HepG2 (cell line): ENCODE data around the gene RECQL5. TPM values are rescaled to one million over a fixed set of nuclear protein-coding genes. Genes with fewer than 3 reads are reported as not detected.
A peak's percentile ranks its signal among the peaks of the same experiment; 100 is the strongest.

Experiments
- ATAC-seq: fragments of 200-7000 bp; cut with Tn5 transposase; 3 replicates; pipeline ENCODE4 v1.9.1; 2020; ENCODE audit warnings: mild to moderate bottlenecking, moderate library complexity
- BruUV-seq: library from RNA; stranded (reverse); fragments of 400-500 nt; replicated peaks from 2 replicates; lab custom pipeline; 2021; lab: Mats Ljungman, UMichigan
- CTCF ChIA-PET: fragments of 300-600 bp; formaldehyde crosslinking; extraction: SDS; loops from one replicate; lab custom pipeline; 2021; ENCODE audit warnings: low total read pairs, inconsistent platforms, low intra/inter-chr PET ratio; lab: Yijun Ruan, JAX
- POLR2A ChIA-PET: fragments of 350-600 bp; sonication (Branson Sonifier 250); formaldehyde crosslinking; loops from one replicate; lab custom pipeline; 2020; ENCODE audit warnings: antibody characterized with exemption, inconsistent platforms; lab: Yijun Ruan, JAX
- DNase-seq: peaks from one replicate; pipeline ENCODE4 v3.0.0-alpha.2; 2015; ENCODE audit warnings: low spot score
- FAIRE-seq: peaks from 3 replicates; lab custom pipeline; 2011; peaks lifted over from hg19 to GRCh38; lab: Jason Lieb, UNC
- H2AFZ ChIP-seq: one replicate; pipeline ENCODE4 v1.6.1; 2011; ENCODE audit warnings: low read length, inconsistent platforms
- H3K27ac ChIP-seq: fragments of 300-600 bp; 3 replicates; pipeline ENCODE4 v1.8.0; 2011; ENCODE audit warnings: mixed run types, mild to moderate bottlenecking, mixed read lengths, low read length, inconsistent platforms; ENCODE audit not compliant: insufficient read depth; ENCODE audit errors: extremely low read length
- H3K27me3 ChIP-seq, 2 experiments: fragments of 200-600 bp in 1 of 2; 2 replicates in 1 of 2; 3 replicates in 1 of 2; pipeline versions ENCODE4 v1.6.0 to v1.8.0; 2011; ENCODE audit warnings: low read length in 2 of 2, mild to moderate bottlenecking in 2 of 2, moderate library complexity in 2 of 2, inconsistent platforms in 1 of 2; ENCODE audit not compliant: insufficient read depth in 2 of 2, control insufficient read depth in 1 of 2
- H3K36me3 ChIP-seq, 2 experiments: fragments of 200-600 bp in 1 of 2; replicated peaks in 1 of 2; 2 replicates in 1 of 2; 3 replicates in 1 of 2; pipeline versions ENCODE4 v1.5.1 to v1.8.0; 2011; ENCODE audit warnings: low read length in 2 of 2, inconsistent platforms in 1 of 2; ENCODE audit not compliant: insufficient read depth in 2 of 2, control insufficient read depth in 1 of 2
- H3K4me1 ChIP-seq: 2 replicates; pipeline ENCODE4 v1.5.1; 2012; ENCODE audit warnings: low read length, inconsistent platforms; ENCODE audit not compliant: insufficient read depth
- H3K4me2 ChIP-seq: 2 replicates; pipeline ENCODE4 v1.6.0; 2011; ENCODE audit warnings: low read depth, low read length, inconsistent platforms
- H3K4me3 ChIP-seq, 3 experiments: fragments of 200-600 bp in 1 of 3; sonication (generic), shearing (Covaris generic) in 1 of 3; replicated peaks in 1 of 3; 2 replicates each; pipeline ENCODE4 v1.5.1; 2011 to 2016; ENCODE audit warnings: low read length in 3 of 3, inconsistent platforms in 2 of 3, low read depth in 2 of 3, mild to moderate bottlenecking in 2 of 3, control low read depth in 1 of 3, mixed read lengths in 1 of 3; ENCODE audit not compliant: insufficient read depth in 1 of 3
- H3K79me2 ChIP-seq: one replicate; pipeline ENCODE4 v1.6.1; 2011; ENCODE audit warnings: low read length, inconsistent platforms; ENCODE audit not compliant: insufficient read depth
- H3K9ac ChIP-seq: 2 replicates; pipeline ENCODE4 v1.6.0; 2011; ENCODE audit warnings: mild to moderate bottlenecking, low read depth, low read length, inconsistent platforms; ENCODE audit not compliant: insufficient read depth
- H3K9me3 ChIP-seq: 2 replicates; pipeline ENCODE4 v1.5.1; 2012; ENCODE audit warnings: mild to moderate bottlenecking, low read length
- H4K20me1 ChIP-seq: 2 replicates; pipeline ENCODE4 v1.6.0; 2011; ENCODE audit warnings: inconsistent platforms, mild to moderate bottlenecking, low read length, moderate library complexity; ENCODE audit not compliant: insufficient read depth
- AGO1 ChIP-seq: fragments of 200-400 bp; formaldehyde crosslinking; IDR thresholded peaks from 2 replicates; pipeline ENCODE4 v1.6.1; 2017; ENCODE audit warnings: mild to moderate bottlenecking, low read depth, low read length, moderate library complexity; ENCODE audit not compliant: poor library complexity, severe bottlenecking
- BHLHE40 ChIP-seq: IDR thresholded peaks from 2 replicates; pipeline ENCODE4 v1.6.1; 2011; ENCODE audit warnings: low read length, improper control_type of control experiment
- HNRNPLL ChIP-seq: fragments of 200-400 bp; formaldehyde crosslinking; IDR thresholded peaks from 2 replicates; pipeline ENCODE4 v1.6.1; 2017; ENCODE audit warnings: mild to moderate bottlenecking, low read depth, low read length; ENCODE audit not compliant: poor library complexity, severe bottlenecking
- MBNL3 ChIP-seq: fragments of 250-450 bp; sonication (Bioruptor Pico); conservative IDR thresholded peaks from 2 replicates; pipeline ENCODE4 v1.8.0; 2022; ENCODE audit warnings: mild to moderate bottlenecking, inconsistent platforms
- NRL ChIP-seq: sonication (generic); formaldehyde crosslinking; IDR thresholded peaks from 2 replicates; pipeline ENCODE4 v1.5.0; 2020; ENCODE audit warnings: missing genetic modification reagents, mild to moderate bottlenecking, moderate library complexity, borderline replicate concordance
- PAXIP1 ChIP-seq: sonication (generic); formaldehyde crosslinking; conservative IDR thresholded peaks from 2 replicates; pipeline ENCODE4 v1.4.0; 2020; ENCODE audit warnings: mild to moderate bottlenecking, missing genetic modification reagents, moderate library complexity
- PHF21A ChIP-seq: sonication (generic); formaldehyde crosslinking; IDR thresholded peaks from 2 replicates; pipeline ENCODE4 v1.5.0; 2020; ENCODE audit warnings: mild to moderate bottlenecking, missing genetic modification reagents
- ZBTB20 ChIP-seq: sonication (generic); formaldehyde crosslinking; IDR thresholded peaks from 2 replicates; pipeline ENCODE4 v1.8.1; 2023; ENCODE audit warnings: missing genetic modification reagents, low read depth, mild to moderate bottlenecking, borderline replicate concordance
- ZFX ChIP-seq: sonication (generic); formaldehyde crosslinking; IDR thresholded peaks from 2 replicates; pipeline ENCODE4 v1.4.0; 2020; ENCODE audit warnings: mild to moderate bottlenecking, low read depth, missing genetic modification reagents, moderate library complexity
- ZNF776 ChIP-seq: sonication (generic); formaldehyde crosslinking; IDR thresholded peaks from 2 replicates; pipeline ENCODE4 v1.4.0; 2020; ENCODE audit warnings: mild to moderate bottlenecking, missing genetic modification reagents
- WGBS: methylation state at CpG from one replicate; pipeline ENCODE4 v1.1.6; 2017; ENCODE audit warnings: low lambda C conversion rate; 5-methylcytosine and 5-hydroxymethylcytosine counted together
- in situ Hi-C: cut with HindIII; loops from 2 replicates; pipeline ENCODE4 v1.10.0; 2017; ENCODE audit warnings: low pct_unique_long_range_greater_than_20kb; ENCODE audit not compliant: extremely low pct_ligation_motif_present
- intact Hi-C: fragments of 100-400 bp; cut with micrococcal nuclease; formaldehyde crosslinking; loops from one replicate; pipeline ENCODE4 v1.10.0; 2022; ENCODE audit not compliant: unreplicated experiment
- polyA plus RNA-seq, 8 experiments: library from polyadenylated mRNA; depleted of rRNA in 3 of 8; stranded (reverse) in 7 of 8; unstranded in 1 of 8; fragments of >200 nt; fragmentation: Illumina TruSeq in 4 of 8; extraction: Trizol in 4 of 8; gene quantifications; 2 replicates each; pipeline versions ENCODE4 v1.2.1 to v1.2.3, GENCODE V29; 2011 to 2016; ENCODE audit warnings: low read depth in 4 of 8, missing spikeins in 1 of 8, mixed read lengths in 1 of 8; ENCODE audit not compliant: insufficient read depth in 1 of 8
- total RNA-seq, 5 experiments: library from RNA; depleted of rRNA; stranded (reverse); fragments of >200 nt; fragmentation: Illumina TruSeq; extraction: Trizol; gene quantifications; 2 replicates each; pipeline ENCODE4 v1.2.3, GENCODE V29; 2016; ENCODE audit warnings: low read depth in 1 of 5
- TF ChIP-seq, protein P1 (sequence below): sonication (generic); formaldehyde crosslinking; IDR thresholded peaks from 2 replicates; pipeline ENCODE4 v1.5.0; 2020; ENCODE audit warnings: mild to moderate bottlenecking, missing genetic modification reagents, borderline replicate concordance
- TF ChIP-seq, protein P2 (sequence below): sonication (generic); formaldehyde crosslinking; IDR thresholded peaks from 2 replicates; pipeline ENCODE4 v1.4.0; 2020; ENCODE audit warnings: missing genetic modification reagents, low read depth, mild to moderate bottlenecking, borderline replicate concordance

RECQL5 gene
- total and polyA plus RNA-seq, 2 of the 13 experiments (the other 11 are each of a cell fraction or from before 2014, with no cell fraction given), result 27.7 to 32.0 TPM

- in situ Hi-C loops, result loop anchor here (10.0 kb wide), 1 partner anchor 144 kb away; no protein-coding TSS in a partner anchor
- no peaks in the 10 kb centered on the region for H4K20me1 ChIP-seq
- H3K9me3 ChIP-seq, result no peaks in the 10 kb centered on the region
- peak overlapping the region; percentile 46 to 73 (median 46) for H3K4me3 ChIP-seq
- H3K27ac ChIP-seq, result no peak overlapping the region
- ATAC-seq (peak; percentile 60), FAIRE-seq (no peak), DNase-seq (peak; percentile 56)
- 2% methylated on average over 21 of the region's 25 CpGs for WGBS
- no peak overlapping the region for H2AFZ ChIP-seq
- no peaks in the 10 kb centered on the region for H3K36me3 ChIP-seq
- intact Hi-C loops, result loop anchor here (5.0 kb wide), 1 partner anchor 142 kb away; no protein-coding TSS in a partner anchor
- ChIA-PET POLR2A (interaction anchor here (0.6 to 3.3 kb wide), 16 partner anchors 8 to 170 kb away, joined by 3 to 40 read pairs (median 6); partner anchors contain the start of genes SMIM5, TMEM94 and TSEN54), CTCF (interaction anchor here (1.5 kb wide), 1 partner anchor 9 kb away, joined by 4 read pairs; no protein-coding TSS in a partner anchor)
- peaks cover 51% of the 10 kb centered on the region for H3K4me1 ChIP-seq
- peak overlapping the region; percentile 55; the same call in 1 of the 2 replicates for H3K9ac ChIP-seq
- H3K27me3 ChIP-seq, result peaks cover 0 to 2% of the 10 kb centered on the region in 2 experiments; a peak in 1 of 5 replicates
- peak overlapping the region; percentile 91 for H3K4me2 ChIP-seq
- H3K79me2 ChIP-seq, result no peaks in the 10 kb centered on the region
- no TSS peak for BruUV-seq
- TF ChIP-seq ZFX (CRISPR knock-in tag), result peak; percentile 46; the same call in 1 of the 2 replicates
- no peak; the same call in 1 of the 2 replicates for TF ChIP-seq ZBTB20
- no peak for TF ChIP-seq MBNL3 (CRISPR knock-in tag)
- TF ChIP-seq ZNF776 (CRISPR knock-in tag), result 0 out of 2 replicates have a peak, but pooled peaks have one; percentile 45
- peak; percentile 87 for TF ChIP-seq BHLHE40
- TF ChIP-seq AGO1, result no peak
- TF ChIP-seq, protein P1, sequence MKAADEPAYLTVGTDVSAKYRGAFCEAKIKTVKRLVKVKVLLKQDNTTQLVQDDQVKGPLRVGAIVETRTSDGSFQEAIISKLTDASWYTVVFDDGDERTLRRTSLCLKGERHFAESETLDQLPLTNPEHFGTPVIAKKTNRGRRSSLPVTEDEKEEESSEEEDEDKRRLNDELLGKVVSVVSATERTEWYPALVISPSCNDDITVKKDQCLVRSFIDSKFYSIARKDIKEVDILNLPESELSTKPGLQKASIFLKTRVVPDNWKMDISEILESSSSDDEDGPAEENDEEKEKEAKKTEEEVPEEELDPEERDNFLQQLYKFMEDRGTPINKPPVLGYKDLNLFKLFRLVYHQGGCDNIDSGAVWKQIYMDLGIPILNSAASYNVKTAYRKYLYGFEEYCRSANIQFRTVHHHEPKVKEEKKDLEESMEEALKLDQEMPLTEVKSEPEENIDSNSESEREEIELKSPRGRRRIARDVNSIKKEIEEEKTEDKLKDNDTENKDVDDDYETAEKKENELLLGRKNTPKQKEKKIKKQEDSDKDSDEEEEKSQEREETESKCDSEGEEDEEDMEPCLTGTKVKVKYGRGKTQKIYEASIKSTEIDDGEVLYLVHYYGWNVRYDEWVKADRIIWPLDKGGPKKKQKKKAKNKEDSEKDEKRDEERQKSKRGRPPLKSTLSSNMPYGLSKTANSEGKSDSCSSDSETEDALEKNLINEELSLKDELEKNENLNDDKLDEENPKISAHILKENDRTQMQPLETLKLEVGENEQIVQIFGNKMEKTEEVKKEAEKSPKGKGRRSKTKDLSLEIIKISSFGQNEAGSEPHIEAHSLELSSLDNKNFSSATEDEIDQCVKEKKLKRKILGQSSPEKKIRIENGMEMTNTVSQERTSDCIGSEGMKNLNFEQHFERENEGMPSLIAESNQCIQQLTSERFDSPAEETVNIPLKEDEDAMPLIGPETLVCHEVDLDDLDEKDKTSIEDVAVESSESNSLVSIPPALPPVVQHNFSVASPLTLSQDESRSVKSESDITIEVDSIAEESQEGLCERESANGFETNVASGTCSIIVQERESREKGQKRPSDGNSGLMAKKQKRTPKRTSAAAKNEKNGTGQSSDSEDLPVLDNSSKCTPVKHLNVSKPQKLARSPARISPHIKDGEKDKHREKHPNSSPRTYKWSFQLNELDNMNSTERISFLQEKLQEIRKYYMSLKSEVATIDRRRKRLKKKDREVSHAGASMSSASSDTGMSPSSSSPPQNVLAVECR (CRISPR knock-in tag), result peak; percentile 57; the same call in 1 of the 2 replicates
- TF ChIP-seq PAXIP1, result peak; percentile 82
- peak; percentile 63; the same call in 1 of the 2 replicates for TF ChIP-seq NRL
- TF ChIP-seq, protein P2, sequence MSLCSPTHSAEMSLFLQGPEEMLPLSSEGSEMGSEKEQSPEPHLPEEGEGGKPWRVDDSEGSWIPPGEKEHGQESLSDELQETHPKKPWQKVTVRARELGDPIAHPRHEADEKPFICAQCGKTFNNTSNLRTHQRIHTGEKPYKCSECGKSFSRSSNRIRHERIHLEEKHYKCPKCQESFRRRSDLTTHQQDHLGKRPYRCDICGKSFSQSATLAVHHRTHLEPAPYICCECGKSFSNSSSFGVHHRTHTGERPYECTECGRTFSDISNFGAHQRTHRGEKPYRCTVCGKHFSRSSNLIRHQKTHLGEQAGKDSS, result no peak
- 0 out of 2 replicates have a peak, but pooled peaks have one; percentile 24 for TF ChIP-seq PHF21A (CRISPR knock-in tag)
- TF ChIP-seq HNRNPLL, result peak; percentile 56
These were observed 56.6 kb downstream of the RECQL5 start for GRCh38 chr17:75610103-75610984.
